GM19438 (cell line): ENCODE measurements around the gene TENM4.

Experiments
- ATAC-seq: cut with Tn5 transposase; IDR thresholded peaks from one replicate; pipeline ENCODE4 v1.9.1; 2021; ENCODE audit warnings: low read depth; ENCODE audit not compliant: unreplicated experiment

The TENM4 gene

DNA sequence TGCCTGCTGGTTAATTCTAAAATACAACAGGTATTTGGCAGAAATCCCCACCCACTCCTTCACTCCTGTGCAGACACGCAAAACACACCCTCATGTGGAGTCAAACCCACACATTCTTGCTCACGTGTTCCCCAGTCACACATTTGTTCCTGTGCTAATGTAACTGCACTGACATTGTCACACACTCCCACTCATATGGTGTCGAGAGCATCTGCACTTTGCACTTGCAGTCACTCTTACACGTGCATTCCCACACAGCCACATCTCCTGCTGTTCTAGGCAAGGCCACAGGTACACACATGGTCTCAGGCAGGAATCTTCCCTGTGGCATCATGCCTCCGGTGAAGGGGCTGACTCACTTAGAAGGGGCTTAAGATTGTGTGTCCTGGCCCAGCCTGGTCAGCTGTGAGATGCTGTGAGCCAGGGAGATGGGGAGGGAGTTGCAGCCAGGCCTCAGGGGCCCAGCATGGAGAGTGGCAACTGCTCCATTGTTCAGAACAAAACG, 395.0 kb downstream of the TENM4 start:
- no peak for ATAC-seq

DNA sequence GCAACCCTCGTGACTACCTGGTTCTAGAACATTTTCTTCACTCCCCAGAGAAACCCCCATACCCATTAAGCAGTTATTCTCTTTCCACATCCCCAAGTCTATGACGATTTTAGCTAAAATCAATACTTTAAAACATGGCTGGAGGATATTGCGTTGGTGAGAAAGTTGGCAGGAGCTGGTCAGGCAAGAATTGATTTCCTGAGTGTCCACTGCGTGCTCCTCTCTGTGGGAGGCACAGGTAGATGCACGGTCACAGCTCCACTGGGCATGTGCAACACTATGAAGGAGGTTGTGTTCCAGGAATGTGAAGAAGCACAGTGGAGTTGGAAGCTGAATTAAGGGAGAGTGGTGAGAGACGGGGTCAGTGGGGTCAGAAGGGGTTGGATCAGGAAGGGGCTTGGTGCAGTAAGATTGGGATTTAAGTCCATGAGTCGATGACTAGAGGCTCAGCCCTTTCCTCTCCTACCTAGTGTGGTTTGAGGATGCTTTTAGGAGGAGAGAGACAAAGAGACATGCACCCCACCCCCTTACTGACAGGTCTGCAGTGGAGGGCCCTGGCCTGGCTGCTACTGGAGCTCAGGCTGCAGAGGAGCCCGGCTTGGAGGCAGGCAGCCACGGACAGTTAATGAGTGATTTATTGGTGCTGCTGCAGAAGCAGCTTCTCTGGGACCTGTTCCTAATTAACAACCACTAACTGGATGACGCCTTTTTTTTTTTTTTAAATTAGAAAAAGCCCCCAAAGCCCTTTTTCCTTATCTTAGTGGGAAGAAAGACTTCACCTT, 395.6 kb downstream of the TENM4 start:
- ATAC-seq = no peak

GRCh38 chr11:79044201-79044600, 396.6 kb downstream of the TENM4 start:
- no peak for ATAC-seq

GRCh38 chr11:79043726-79044125, 397.1 kb downstream of the TENM4 start:
- ATAC-seq = no peak

DNA sequence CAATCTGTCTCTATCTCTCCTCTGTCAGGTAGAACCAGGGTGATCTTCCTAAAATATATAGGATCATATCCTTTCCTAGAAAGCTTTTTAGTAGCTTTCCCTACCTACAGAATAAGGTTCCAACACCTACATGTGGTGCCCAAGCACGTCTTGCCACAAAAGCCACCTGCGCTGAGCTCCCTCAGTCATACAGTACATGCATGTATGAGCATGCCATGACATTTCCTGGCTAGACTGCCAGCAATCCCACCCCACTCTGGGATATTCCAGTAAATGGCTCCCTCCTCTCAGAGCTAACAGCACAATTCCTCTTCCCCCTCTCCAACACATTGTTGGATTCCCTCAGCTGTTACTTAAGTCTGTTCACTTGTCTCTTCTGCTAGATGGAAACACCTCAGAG, 398.0 kb downstream of the TENM4 start:
- ATAC-seq = no peak

- no peak for ATAC-seq
Measured at GRCh38 chr11:79040348-79040747, 400.5 kb downstream of the TENM4 start.

DNA sequence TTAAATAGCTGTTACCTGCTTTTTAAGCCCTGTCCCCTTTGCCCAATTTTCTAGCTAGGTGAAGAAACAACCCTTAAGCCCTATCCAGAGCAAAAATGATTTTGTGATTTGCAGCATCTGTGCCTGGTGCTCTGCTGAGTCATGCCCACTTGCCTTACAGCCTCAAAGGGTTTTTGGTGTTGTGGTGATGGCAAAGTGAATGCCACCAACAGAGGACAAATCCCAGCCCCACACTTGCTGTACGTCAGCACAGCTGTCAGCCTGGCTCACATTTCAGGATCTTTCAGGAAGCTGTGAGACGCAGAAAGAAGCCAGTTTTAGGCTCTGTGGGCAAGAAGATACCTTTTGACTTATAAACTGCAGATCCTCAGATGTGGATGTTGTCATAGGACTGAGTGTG, 401.7 kb downstream of the TENM4 start:
- no peak for ATAC-seq

DNA sequence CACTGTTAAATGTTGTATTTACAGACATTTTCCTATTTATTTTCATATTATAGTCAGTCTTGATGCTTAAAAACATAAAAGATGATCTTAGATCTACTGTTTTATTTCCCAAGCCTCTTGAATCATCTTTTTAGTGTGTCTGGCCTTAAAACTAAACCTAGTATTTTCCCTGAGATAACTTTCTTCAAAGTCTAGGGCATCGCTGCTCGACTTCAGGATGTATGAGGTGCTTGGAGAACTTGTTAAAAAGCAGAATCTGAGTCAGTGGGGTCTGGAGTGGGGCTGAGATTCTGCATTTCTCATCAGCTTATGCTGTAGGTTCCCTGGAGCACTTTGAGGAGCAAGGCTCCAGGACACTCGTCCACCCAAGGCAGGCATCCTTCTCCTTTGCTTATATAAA, 404.9 kb downstream of the TENM4 start:
- ATAC-seq = no peak

- ATAC-seq = no peak
Measured at GRCh38 chr11:79033833-79034232, 407.0 kb downstream of the TENM4 start.

GRCh38 chr11:79030448-79030847, 410.4 kb downstream of the TENM4 start:
- ATAC-seq = no peak

DNA sequence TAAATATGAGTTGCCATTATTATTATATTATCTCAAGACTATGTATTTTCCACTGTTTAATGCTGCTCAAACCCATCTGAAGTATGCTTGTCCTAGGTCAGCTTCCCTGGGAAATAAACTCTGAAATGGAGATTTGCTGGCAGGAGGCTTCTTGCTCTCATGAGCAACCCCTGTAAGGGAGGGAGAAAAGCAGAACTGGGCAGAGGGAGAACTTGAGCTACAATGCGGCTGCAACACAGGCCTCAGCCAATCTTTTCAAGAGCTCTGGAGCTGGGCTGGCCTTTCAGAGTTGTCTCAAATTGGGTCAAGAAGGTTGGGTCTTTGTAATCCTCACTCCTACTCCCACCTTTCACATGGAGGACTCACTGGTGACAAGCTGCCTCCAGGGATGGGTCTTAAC, 412.6 kb downstream of the TENM4 start:
- ATAC-seq = no peak

- peak; percentile 56 for ATAC-seq
Measured at GRCh38 chr11:79026803-79027445, 413.9 kb downstream of the TENM4 start.

DNA sequence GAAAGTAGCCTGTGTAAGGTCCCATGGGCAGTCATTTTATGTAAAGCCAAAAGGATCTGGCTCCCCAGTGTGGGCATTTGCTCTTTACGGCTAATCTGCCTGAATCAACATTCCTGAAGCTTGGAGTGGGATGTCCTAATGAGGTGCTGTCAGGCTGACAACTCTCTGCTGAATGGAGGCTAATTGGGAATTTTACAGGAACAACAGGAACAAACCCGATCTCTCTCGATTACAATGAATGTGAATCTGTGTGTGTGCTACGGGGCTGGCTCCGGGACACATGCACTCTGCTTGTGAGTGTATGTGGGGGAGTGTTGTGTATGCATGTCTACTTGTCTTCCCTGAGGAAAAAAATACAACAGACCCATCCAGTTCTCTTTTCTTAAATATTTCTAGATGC, 415.2 kb downstream of the TENM4 start:
- no peak for ATAC-seq

GRCh38 chr11:79025097-79025496, 415.7 kb downstream of the TENM4 start:
- ATAC-seq = no peak

DNA sequence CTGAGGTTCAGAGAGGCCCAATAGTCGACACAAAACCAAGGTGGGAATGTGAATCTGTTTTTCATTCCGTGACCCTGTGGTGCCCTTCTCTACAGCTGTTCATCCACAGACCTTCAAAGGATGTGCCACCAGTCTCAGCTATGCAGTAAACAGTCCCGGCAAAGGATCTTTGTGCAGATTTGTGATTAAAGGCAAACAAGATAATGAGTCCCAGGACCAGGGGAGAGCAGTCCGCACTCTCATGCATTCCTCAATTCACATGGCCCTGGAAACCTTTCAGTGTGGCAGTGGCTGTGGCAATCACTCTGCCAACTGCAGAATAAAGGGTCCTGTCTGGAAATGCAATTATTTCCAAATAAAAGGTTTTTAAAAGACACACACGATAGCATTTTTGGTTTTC, 418.6 kb downstream of the TENM4 start:
- no peak for ATAC-seq

DNA sequence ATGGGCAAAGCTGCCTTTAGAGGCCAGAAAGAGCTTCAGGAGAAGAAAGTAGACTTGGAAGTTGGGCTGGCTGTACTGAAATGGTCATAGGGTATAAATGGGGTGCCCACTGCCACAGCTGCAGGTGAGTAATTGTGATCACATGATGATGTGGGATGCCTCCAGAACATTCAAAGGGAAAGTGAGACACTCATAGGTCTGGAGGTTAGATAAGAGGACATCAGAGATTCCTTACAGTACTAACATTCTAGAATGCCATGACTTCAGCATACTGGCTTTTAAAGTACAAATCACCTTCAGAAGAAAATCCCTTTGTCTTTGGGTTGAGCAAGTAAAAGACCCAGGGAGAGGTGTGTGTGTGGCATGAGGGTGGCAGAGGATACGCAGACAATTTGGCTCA, 419.2 kb downstream of the TENM4 start:
- ATAC-seq = no peak

DNA sequence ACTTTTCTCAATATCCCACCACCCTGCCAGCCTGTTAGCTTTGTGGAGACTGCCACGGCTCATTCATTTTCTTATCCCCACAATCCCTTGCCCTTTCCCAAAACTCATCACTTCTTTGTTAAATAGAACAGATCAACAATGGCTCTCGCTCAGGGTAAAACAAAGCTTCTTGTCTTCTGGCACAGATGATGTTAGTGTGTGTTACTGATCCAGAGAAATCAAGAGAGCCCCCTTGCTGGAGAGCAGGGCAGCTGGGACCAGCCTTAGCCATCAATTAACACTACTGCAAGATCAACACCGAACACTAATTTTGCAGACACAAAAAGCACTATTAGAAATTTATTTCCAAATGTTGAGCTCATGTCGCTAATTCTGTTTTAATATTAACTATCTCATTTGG, 420.9 kb downstream of the TENM4 start:
- no peak for ATAC-seq

DNA sequence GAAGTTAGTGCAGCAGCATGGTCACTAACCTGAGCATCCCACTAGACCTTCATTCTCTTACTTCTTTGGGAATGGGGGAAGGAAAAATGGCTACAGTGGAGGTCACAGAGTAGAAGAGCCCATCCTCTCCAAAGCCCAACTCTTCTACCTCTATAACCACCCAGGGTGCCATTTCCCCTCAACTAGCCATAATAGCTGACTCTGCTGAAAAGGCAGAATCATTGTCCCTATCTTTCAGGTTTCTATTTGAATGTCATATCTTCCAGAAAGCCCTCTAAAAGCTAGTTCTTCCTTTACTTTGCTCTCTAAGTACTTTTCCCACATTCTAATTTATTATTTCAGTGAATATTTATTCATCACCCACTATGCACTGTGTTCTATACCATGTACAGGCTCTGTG, 421.6 kb downstream of the TENM4 start:
- ATAC-seq = no peak

- ATAC-seq = no peak
Measured at GRCh38 chr11:79018371-79018849, 422.4 kb downstream of the TENM4 start.

DNA sequence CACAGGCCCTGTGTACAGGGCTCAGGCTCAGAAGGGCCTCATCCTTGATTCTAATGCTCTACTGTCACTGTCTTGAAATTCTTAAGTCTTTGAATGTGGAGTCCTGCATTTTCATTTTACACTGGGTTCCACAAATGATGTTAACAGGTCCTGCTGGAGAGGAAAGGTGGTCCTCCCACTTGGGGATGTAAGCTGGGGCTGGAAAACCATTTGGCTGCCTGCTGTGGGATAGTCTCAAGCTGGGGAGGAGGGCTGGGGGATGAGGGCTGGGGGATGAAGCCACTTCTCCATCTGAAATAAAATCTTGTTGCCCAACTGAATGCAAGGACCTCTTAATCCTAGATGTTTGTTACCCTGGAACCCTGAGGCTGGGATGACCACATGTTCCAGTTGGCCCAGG, 423.0 kb downstream of the TENM4 start:
- ATAC-seq = no peak

GRCh38 chr11:79013509-79013908, 427.3 kb downstream of the TENM4 start:
- no peak for ATAC-seq

- no peak for ATAC-seq
Measured at GRCh38 chr11:79011357-79011756, 429.5 kb downstream of the TENM4 start.
